Renal cortical epithelial cell (primary cell): ENCODE results near the gene SNIP1. TPM values are rescaled to one million over a fixed set of nuclear protein-coding genes. Genes with fewer than 3 reads are reported as not detected.
"Not testable (repeated sequence)": the region's sequence is repeated elsewhere in the genome, so short reads cannot be mapped to it uniquely, and the experiment has no call there.

Experiments used
- DNase-seq: peaks from one replicate; pipeline ENCODE4 v3.0.0-alpha.2; 2011; ENCODE audit warnings: low read depth
- total RNA-seq: library from RNA; depleted of rRNA; stranded (reverse); fragments of >200 nt; gene quantifications from 2 replicates; pipeline ENCODE4 v1.2.3, GENCODE V29; 2014

SNIP1 gene
- total RNA-seq, 1 donor from 2014 or later: 14.1 TPM

DNA sequence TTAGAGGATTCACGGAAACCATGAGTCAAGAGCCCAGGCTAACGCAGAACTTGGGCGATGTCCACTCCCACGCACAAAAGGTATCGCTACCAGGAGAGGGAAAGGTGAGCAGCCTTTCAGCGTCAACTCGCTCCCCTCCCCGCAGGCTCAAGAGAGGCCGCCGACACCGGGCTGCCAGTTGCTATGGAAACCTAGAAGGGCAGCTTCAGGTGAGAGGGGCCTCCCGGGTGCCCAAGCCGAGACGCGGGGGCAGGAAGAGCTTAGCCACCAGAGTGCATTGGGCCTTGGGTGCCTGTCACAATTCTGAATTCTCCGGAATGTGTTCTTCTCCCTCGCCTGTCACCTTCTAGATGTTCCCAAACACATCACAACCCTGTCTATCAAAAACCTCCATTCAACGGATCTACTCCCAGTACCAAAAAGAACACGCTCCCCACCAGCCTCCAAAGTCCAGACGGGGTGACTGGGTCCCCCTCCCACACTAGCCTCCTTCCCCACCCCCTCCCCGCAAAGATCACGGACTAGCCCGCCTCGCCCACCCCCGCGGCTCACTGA lies 40.2 kb downstream of the SNIP1 start:
- DNase-seq: no peak

DNA sequence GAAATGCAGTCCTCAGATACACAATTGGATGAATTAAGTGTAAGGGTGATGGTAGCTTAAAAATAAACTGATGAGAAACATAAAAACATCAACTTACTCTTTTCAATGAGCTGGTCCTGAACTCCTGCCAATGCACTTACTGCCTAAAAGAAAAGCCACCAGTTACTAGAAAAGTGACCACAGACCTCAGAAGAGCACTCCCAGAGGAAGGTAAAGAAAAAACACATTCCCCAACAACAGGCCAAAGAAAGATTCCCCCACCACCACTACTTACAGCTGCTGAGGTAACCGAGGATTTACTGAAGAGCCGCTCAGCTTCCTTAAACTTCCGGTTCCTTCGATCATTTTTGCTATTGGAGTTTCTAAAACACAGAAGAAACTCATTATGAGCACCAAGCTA lies 44.9 kb downstream of the SNIP1 start:
- DNase-seq: peak; percentile 41

DNA sequence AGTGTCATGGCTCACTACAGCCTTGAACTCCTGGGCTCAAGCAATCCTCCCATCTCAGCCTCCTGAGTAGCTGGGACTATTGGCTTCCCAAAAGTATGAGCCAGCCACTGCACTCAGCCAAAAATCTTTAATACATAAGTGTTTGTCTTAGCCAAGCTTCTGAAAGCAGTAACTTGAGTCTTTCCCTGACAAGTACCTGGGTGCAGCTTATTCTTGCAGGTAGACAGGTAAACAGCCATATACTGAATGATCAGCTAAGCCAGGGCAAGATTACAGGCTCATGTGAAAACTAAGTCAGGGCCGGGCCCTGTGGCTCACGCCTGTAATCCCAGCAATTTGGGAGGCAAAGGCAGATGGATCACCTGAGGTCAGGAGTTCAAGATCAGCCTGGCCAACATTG lies 47.4 kb downstream of the SNIP1 start:
- no peak for DNase-seq

DNA sequence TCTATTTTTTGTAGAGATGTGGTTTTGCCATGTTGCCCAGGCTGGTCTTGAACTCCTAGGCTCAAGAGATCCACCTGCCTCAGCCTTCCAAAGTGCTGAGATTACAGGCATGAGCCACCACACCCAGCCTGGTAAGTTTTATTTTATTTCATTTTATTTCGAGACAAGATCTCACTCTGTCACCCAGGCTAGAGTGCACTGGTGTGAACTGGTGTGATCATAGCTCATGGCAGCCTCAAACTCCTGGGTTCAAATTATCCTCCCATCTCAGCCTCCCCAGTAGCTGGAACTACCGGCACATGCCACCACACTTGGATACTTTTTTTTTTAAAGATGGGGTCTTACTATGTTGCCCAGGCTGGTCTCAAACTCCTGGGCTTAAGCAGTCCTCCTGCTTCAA lies 51.3 kb downstream of the SNIP1 start:
- DNase-seq: not testable (repeated sequence)

DNA sequence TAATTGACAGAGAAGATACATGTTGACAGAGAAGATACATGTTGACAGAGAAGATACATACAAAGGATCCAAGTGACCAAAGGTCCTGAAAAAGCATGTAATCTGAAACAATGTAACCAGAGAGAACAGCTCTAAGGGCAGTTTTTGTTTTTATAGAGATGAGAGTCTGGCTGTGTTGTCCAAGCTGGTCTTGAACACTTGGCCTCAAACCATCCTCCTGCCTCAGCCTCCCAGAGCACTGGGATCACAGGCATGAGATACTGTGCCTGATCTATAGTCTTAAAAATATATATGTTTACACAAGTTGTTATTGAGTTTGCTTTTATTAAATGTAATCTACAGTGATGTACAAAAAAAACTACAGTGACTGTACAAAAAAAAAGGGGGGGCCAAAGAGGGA lies 52.0 kb downstream of the SNIP1 start:
- DNase-seq: no peak

DNA sequence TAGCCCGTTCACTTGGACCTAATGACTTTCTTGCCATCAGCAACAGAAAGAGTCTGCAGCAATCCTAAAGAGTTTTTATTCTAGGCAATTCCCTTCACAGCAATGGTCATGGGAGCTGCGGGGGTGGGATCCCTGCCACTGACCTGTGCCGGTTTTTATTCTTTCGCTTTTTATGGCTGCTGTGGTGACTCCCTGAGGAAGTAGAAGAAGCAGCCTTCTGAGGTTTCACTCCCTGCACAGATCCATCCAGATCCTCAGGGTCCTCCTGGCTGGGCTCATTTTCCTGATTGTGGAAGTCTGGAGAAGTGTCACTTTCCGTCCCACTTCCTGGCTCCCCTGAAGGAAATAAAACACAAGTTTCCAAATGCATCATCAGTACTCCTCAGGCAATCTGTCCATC lies 52.4 kb downstream of the SNIP1 start:
- no peak for DNase-seq

DNA sequence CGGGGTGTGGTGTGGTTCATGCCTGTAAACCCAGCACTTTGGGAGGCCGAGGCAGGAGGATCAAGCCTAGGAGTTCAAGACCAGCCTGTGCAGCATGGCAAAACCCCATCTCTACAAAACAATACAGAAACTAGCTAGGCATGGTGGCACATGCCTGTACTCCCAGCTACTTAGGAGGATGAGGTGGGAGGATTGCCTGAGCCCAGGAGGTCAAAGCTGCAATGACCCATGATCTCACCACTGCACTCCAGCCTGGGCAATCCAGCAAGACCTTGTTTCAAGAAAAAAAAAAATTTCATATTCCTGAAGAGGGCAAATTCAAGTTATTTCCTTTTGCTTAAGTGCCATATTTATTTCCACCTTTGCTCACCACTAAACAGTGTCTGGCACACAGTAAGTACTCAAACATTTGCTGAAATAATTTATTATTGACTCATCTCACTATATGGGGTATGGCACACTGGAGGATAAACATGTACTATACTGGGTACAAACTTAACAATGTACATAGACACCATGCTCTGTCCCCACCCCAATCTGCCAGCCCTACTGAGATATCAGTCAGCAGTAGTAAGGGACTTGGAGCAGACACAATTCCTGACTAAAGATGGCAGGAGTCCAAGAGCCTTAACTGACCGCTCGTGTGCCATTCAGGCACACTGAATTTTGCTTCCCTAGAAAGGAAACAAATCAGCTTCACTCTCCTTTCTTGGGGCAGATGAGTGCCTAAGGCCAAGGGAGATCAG lies 55.0 kb downstream of the SNIP1 start:
- DNase-seq: peak; percentile 68

DNA sequence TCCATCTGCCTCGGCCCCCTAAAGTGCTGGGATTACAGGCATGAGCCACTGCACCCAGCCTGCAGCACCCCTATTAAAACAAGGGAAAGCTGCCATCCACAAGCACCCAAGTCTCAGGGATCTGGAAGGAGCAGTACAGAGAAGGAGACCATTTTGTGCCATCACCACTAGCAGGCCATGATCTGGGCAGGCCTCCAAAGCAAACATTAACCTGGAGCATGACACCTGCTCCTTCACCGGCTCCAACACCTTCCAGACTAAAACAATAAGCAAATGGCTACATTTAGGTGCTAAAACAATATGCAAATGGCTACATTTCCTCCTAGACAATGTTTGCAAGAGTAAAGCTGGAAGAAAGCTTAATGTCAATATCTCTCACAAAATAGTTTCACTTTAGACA lies 56.3 kb downstream of the SNIP1 start:
- DNase-seq: no peak

DNA sequence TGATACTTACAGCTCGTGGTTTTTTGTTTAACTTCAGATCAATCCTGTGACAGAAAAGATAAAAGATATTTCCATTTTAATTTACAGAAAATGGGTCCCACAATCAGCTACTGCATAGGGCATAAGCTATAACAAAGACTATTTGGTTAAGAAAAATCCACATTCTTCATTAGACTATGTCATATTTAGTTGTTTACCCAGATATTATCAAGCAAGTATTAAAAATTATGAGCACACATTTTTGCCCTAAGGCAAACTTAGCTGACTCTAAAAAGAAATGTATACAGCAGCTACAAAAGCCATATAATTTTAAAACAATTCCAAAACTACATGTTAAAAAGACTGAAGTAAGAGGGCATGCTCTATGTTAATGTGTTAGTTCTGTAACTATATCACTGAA lies 58.2 kb downstream of the SNIP1 start:
- DNase-seq: no peak

DNA sequence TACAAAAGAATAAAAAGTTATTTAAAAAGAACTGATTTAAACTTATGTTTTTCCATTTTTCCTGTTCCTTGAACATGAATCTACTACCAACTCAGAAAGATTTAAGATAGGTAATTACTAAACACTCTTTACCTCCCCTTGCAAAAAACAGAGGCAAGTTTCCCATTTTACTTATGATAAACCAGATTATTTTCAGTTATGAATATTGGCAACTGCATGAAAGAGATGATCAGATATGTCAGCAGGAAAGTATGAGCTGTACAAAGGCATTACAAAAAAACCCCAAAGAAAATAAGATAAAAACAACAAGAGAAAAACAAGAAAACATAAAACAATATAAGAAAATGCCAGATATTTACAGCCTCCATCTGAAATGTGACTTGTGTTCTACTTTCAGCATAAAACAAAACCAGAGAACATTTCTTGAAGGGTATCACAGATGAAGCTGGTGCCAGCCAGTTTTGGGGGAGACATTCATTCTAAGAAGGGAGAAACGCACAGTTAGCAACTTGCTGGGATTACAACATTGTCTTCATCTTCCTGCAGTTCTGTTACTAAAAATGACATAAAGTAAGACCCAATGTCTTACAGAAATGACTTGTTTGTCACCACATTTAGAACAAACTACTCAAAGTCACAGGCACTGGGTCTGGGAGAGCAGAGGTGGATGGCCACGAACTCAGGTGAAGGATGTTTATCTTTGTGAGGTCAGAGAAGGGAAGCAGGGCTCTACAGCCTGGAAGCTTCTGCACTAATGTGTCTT lies 60.6 kb downstream of the SNIP1 start:
- no peak for DNase-seq

DNA sequence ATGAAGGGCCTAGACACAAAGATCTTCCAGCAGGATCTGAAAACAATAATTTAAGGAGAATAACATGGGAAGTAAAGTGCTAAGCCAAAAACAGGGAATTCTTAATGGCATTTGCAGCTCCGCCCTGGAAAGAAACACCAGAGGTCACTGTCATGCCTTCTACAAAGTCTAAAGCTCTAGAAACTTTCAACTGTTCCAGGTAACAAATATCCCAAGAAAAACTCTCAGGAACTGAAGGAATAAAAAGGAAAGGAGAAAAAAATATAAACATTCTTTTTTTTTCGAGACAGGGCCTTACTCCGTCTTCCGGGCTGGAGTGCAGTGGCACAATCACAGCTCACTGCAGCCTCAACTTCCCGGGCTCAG lies 66.5 kb downstream of the SNIP1 start:
- no peak for DNase-seq

DNA sequence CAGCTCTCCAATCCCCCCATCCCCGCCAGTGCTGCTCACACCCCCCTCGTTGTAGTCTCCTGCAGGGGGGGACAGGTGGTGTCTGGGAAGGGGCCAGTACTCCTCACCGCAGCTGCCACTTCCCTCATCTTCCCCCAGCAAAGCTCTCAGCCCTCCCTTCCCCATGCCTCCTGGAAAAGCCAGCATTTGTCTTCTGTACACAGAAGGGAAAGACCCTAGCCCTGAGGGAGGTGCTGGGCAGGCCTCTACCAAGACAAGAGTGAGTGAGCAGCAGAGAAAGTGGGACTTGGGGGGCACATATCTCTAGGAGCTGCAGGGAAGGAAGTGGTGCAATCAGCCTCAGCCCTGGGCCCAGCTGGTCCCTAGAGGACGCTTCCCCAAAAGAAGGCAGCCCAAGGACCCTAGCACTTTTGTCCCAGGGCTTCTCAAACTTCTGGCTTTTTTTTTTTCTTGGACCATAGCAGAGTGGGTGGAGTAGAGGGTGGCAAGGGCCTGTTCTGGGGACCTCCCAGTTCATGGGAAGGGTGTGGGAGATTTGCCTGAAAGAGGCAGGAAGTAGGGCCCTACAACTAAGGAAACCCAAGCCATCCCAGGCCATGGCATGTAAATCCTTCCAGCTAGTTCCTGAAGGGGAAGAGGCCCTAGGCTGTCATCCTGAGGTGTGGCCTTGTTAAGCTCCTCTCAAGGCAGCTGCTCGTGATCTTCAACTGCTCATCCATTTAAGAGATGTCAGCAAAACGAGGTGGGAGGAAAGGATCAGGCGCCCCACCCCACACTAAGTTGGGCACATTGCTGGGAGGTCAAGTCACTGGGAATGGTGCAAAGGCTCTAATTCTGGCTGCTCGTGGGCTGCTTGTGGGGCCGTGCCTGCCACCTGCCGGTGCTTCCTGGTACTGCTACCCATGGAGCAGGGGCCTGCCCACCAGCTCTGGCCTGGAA lies 67.1 kb downstream of the SNIP1 start:
- peak; percentile 52 for DNase-seq

DNA sequence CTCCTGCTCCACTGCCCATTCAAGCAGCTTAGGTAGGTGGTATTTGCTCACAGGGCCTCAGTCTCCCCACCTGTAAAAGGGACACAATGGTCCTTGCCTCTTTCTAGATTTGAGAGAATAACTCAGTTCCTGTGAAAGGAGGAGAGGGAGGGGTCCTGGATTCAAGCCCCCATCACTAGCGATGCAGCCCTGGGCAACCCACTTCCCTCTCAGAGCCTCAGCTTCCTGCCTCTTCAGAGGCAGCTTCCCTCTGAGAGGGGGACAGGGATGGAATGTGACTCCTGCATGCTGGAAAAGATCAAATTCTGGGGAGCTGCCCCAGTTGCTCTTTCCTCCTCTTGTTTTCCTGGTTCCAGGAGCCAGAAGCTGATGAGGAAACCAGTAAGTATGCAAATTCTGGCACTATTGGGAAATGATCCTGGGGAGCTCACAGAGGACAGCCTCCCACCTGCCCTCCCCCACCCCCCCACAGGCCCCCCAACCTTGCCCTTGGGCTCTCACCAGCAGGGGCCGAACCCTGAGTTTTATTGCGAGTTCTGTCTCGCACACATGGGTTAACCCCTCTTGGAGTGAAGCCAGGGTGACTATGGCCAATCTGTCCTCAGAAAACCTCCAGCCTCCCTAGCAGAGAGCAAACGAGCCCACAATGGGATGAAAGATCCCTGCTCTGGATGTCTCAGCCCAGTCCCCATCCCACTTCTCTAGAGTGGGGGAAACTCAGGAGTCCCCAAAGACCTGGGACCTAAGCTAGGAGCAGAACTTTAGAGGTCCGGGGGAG lies 68.0 kb downstream of the SNIP1 start:
- DNase-seq: peak; percentile 46

Other genes starting within 250 kb of the SNIP1 start
- 18.7 and 24.5 TPM in 2 replicates for gene ZC3H12A, start 79.7 kb downstream of the SNIP1 start, total RNA-seq
- 60.3 and 79.3 TPM in 2 replicates for gene MEAF6, start 39.5 kb downstream of the SNIP1 start, total RNA-seq
- gene DNALI1, start 2.6 kb upstream of the SNIP1 start, total RNA-seq: 3.0 and 11.0 TPM in 2 replicates
- 49.6 and 72.1 TPM in 2 replicates for gene GNL2, start 41.6 kb upstream of the SNIP1 start, total RNA-seq
- gene RSPO1, start 80.6 kb upstream of the SNIP1 start, total RNA-seq: not detected in 2 replicates
- 1.3 and 6.8 TPM in 2 replicates for gene CDCA8, start 138.2 kb upstream of the SNIP1 start, total RNA-seq
- 0.05 and 1.0 TPM in 2 replicates for gene EPHA10, start 210.8 kb upstream of the SNIP1 start, total RNA-seq
- gene MANEAL, start 239.6 kb upstream of the SNIP1 start, total RNA-seq: 2.1 and 4.3 TPM in 2 replicates